Lung (tissue), 12 donors: ENCODE data around the gene ALK. TPM values are rescaled to one million over a fixed set of nuclear protein-coding genes. Genes with fewer than 3 reads are reported as not detected.

Experiments used
- ATAC-seq: fragments of 200-7000 bp; cut with Tn5 transposase; one replicate; pipeline ENCODE4 v1.9.1; 2020; ENCODE audit warnings: moderate number of reproducible peaks; ENCODE audit not compliant: insufficient read depth, low FRiP score
- DNase-seq, 3 donors: peaks; one replicate each; pipeline ENCODE4 v3.0.0-alpha.2; 2013 to 2017
- H3K27ac ChIP-seq, 2 donors: one replicate each; pipeline ENCODE4 v1.5.1; 2013; ENCODE audit warnings: mild to moderate bottlenecking in 2 of 2, moderate library complexity in 2 of 2, control low read depth in 1 of 2, inconsistent platforms in 1 of 2, low read depth in 1 of 2, low read length in 1 of 2
- H3K27me3 ChIP-seq, 3 donors: one replicate each; pipeline ENCODE4 v1.5.1; 2013; ENCODE audit warnings: low read length in 2 of 3; ENCODE audit not compliant: control insufficient read depth in 3 of 3, insufficient read depth in 3 of 3
- H3K36me3 ChIP-seq, 4 donors: one replicate each; pipeline ENCODE4 v1.5.1; 2013; ENCODE audit warnings: low read length in 4 of 4, mild to moderate bottlenecking in 1 of 4, moderate library complexity in 1 of 4; ENCODE audit not compliant: control insufficient read depth in 4 of 4, insufficient read depth in 4 of 4
- H3K4me1 ChIP-seq, 5 donors: one replicate each; pipeline ENCODE4 v1.5.1; 2013; ENCODE audit warnings: low read length in 5 of 5, mild to moderate bottlenecking in 2 of 5, moderate library complexity in 1 of 5; ENCODE audit not compliant: control insufficient read depth in 5 of 5, insufficient read depth in 5 of 5
- H3K4me3 ChIP-seq: one replicate; pipeline ENCODE4 v1.5.1; 2013; ENCODE audit warnings: mild to moderate bottlenecking, control low read depth, moderate library complexity
- H3K9ac ChIP-seq, 2 donors: one replicate each; pipeline ENCODE4 v1.5.1; 2013; ENCODE audit warnings: low read length in 2 of 2, control low read depth in 1 of 2; ENCODE audit not compliant: insufficient read depth in 1 of 2
- H3K9me3 ChIP-seq, 4 donors: one replicate each; pipeline ENCODE4 v1.5.1; 2013; ENCODE audit warnings: low read length in 3 of 4, mild to moderate bottlenecking in 1 of 4, moderate library complexity in 1 of 4; ENCODE audit not compliant: control insufficient read depth in 4 of 4, insufficient read depth in 3 of 4
- CTCF ChIP-seq: IDR thresholded peaks from 2 replicates; pipeline ENCODE4 v1.5.1; 2012; ENCODE audit warnings: mild to moderate bottlenecking; ENCODE audit errors: control extremely low read depth, extremely low read depth
- WGBS, 2 donors: extraction: QIAGEN DNeasy Blood & Tissue Kit; methylation state at CpG; one replicate each; pipeline ENCODE4 v1.1.7; 2013; 5-methylcytosine and 5-hydroxymethylcytosine counted together
- polyA plus RNA-seq, 2 donors: library from polyadenylated mRNA; stranded (reverse); fragments of 200-250 nt; gene quantifications; one replicate each; pipeline ENCODE4 v1.2.1, GENCODE V29; 2013
- total RNA-seq, 2 donors: library from RNA; depleted of rRNA in 1 of 2; stranded (reverse); fragments of >200 nt in 1 of 2; gene quantifications; one replicate each; pipeline ENCODE4 v1.2.1, GENCODE V29; 2014 to 2021
- donor health status: control.
- donor health status: control.
- donor health status: Bipolar disorder and iron deficiency.
- donor health status: healthy.
- donor health status: DM: yes; HTN: yes; CAD: no.

Gene ALK
- total and polyA plus RNA-seq, 4 donors = 0.09 to 0.25 (median 0.10) TPM; not detected in 1

- ATAC-seq (no peak), DNase-seq (no peak)
- H3K27ac ChIP-seq = no peak overlapping the region
- 84 to 91% methylated on average over 4 of the region's 4 CpGs for WGBS, 2 donors
- no peaks in the 10 kb centered on the region for H3K36me3 ChIP-seq
- no peak for TF ChIP-seq CTCF
- peaks cover 0 to 2% (median 0%) of the 10 kb centered on the region in 5 donors for H3K4me1 ChIP-seq
- H3K4me3 ChIP-seq = no peak overlapping the region
- no peaks in the 10 kb centered on the region for H3K27me3 ChIP-seq
- H3K9ac ChIP-seq = no peak overlapping the region
- H3K9me3 ChIP-seq = peaks cover 0 to 2% (median 0%) of the 10 kb centered on the region in 4 donors
Measured at GRCh38 chr2:29531626-29532025, 389.8 kb downstream of the ALK start.

- peaks cover 0 to 2% (median 0%) of the 10 kb centered on the region in 5 donors for H3K4me1 ChIP-seq
- ATAC-seq = no peak
- no peak overlapping the region for H3K27ac ChIP-seq
- H3K9me3 ChIP-seq = peaks cover 0 to 2% (median 0%) of the 10 kb centered on the region in 4 donors
- no peak for TF ChIP-seq CTCF
- H3K36me3 ChIP-seq = no peaks in the 10 kb centered on the region
- DNase-seq = no peak
- no peak overlapping the region for H3K4me3 ChIP-seq
- 74 to 76% methylated on average over 2 of the region's 2 CpGs for WGBS, 2 donors
- H3K27me3 ChIP-seq = no peaks in the 10 kb centered on the region
- H3K9ac ChIP-seq = no peak overlapping the region
Measured at GRCh38 chr2:29530281-29530680, 391.1 kb downstream of the ALK start.

GRCh38 chr2:29528891-29529520 lies 392.4 kb downstream of the ALK start:
- Histone ChIP-seq H3K4me3 (no peak overlapping the region), H3K9me3 (peaks cover 0 to 2% (median 0%) of the 10 kb centered on the region in 4 donors), H3K4me1 (peaks cover 0 to 2% (median 0%) of the 10 kb centered on the region in 5 donors), H3K9ac (no peak overlapping the region), H3K27ac (no peak overlapping the region), H3K36me3 (no peaks in the 10 kb centered on the region), H3K27me3 (no peaks in the 10 kb centered on the region)
- no peak for TF ChIP-seq CTCF
- WGBS, 2 donors = 36 to 48% methylated on average over 18 of the region's 18 CpGs
- ATAC-seq = peak; percentile 50
- DNase-seq = peak; percentile 25 to 43 (median 39)

- ATAC-seq = no peak
- TF ChIP-seq CTCF = no peak
- WGBS, 2 donors = 90 to 91% methylated on average over 4 of the region's 4 CpGs
Measured at GRCh38 chr2:29528371-29528770, 393.0 kb downstream of the ALK start.

More at GRCh38 chr2:29528371-29528770, 393.0 kb downstream of the ALK start:
- no peak overlapping the region for H3K9ac ChIP-seq
- H3K4me3 ChIP-seq = no peak overlapping the region
- peaks cover 0 to 2% (median 0%) of the 10 kb centered on the region in 5 donors for H3K4me1 ChIP-seq
- peaks cover 0 to 2% (median 0%) of the 10 kb centered on the region in 4 donors for H3K9me3 ChIP-seq
- H3K27ac ChIP-seq = no peak overlapping the region
- no peaks in the 10 kb centered on the region for H3K27me3 ChIP-seq
- DNase-seq = no peak
- no peaks in the 10 kb centered on the region for H3K36me3 ChIP-seq
